ENCODE results near the gene PIK3R1.

- no peak for TF ChIP-seq CTCF (IDR thresholded peaks at IDR 0.05)
- no peak for TF ChIP-seq POLR2A (IDR thresholded peaks at IDR 0.05)
- no peak for TF ChIP-seq POLR2AphosphoS5 (IDR thresholded peaks at IDR 0.05)
Measured at GRCh38 chr5:68287631-68287975, 72.0 kb downstream of the PIK3R1 start.
